HEK293 (cell line): ENCODE measurements around the gene MOV10L1.

Source experiments
- KLF10 ChIP-seq: fragments of 450-650 bp; IDR thresholded peaks from 2 replicates; pipeline ENCODE4 v1.5.1; 2018; ENCODE audit warnings: missing biosample characterization, mild to moderate bottlenecking, missing genetic modification characterization
- ZNF223 ChIP-seq: fragments of 450-650 bp; formaldehyde crosslinking; IDR thresholded peaks from 2 replicates; pipeline ENCODE4 v1.5.1; 2016; ENCODE audit warnings: missing biosample characterization, missing genetic modification characterization
- ZNF302 ChIP-seq: fragments of 450-650 bp; formaldehyde crosslinking; IDR thresholded peaks from 2 replicates; pipeline ENCODE4 v1.5.1; 2016; ENCODE audit warnings: missing biosample characterization, missing genetic modification characterization, low read depth
- ZNF571 ChIP-seq: fragments of 450-650 bp; formaldehyde crosslinking; IDR thresholded peaks from 2 replicates; pipeline ENCODE4 v1.5.0; 2017; ENCODE audit warnings: missing biosample characterization, missing genetic modification characterization
- TF ChIP-seq, protein P1 (sequence below): fragments of 450-650 bp; formaldehyde crosslinking; IDR thresholded peaks from 2 replicates; pipeline ENCODE4 v1.5.1; 2016; ENCODE audit warnings: missing biosample characterization, missing genetic modification characterization
- TF ChIP-seq, protein P2 (sequence below): fragments of 450-650 bp; IDR thresholded peaks from 2 replicates; pipeline ENCODE4 v1.5.1; 2018; ENCODE audit warnings: missing biosample characterization, missing genetic modification characterization

DNA sequence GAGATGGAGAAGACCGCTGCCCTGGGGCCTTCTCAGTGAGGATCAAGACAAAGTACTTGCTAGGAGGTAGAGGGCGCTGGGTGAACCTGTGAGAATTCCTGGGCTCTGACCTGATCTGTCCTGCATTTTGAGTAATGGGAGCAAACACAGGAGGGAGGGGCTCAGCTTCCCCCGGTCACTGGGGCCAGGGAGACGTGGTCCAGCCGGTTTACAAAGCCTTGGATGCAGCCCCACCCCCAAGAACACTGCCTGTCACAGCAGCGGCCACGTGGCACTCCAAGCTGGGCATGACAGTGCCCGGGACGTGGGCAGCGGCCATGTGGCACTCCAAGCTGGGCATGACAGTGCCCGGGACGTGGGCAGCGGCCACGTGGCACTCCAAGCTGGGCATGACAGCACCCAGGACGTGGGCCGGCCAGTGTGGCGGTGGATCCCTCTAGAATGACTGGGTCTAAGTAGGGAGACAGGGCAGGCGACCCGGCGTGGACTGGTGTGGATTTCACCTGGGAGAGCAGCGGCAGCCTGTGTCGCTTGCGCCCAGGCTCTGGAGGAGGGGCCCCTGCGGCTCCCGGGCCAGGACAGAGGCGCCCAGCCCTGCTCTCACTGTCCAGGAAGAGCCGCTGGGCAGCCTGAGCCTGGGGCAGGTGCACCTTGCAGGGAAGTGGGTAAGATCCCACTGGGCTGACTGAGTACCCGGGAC lies 29.2 kb upstream of the MOV10L1 start:
- TF ChIP-seq, protein P1, sequence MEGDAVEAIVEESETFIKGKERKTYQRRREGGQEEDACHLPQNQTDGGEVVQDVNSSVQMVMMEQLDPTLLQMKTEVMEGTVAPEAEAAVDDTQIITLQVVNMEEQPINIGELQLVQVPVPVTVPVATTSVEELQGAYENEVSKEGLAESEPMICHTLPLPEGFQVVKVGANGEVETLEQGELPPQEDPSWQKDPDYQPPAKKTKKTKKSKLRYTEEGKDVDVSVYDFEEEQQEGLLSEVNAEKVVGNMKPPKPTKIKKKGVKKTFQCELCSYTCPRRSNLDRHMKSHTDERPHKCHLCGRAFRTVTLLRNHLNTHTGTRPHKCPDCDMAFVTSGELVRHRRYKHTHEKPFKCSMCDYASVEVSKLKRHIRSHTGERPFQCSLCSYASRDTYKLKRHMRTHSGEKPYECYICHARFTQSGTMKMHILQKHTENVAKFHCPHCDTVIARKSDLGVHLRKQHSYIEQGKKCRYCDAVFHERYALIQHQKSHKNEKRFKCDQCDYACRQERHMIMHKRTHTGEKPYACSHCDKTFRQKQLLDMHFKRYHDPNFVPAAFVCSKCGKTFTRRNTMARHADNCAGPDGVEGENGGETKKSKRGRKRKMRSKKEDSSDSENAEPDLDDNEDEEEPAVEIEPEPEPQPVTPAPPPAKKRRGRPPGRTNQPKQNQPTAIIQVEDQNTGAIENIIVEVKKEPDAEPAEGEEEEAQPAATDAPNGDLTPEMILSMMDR: no peak
- TF ChIP-seq ZNF571: no peak
- TF ChIP-seq ZNF302 (tag by site-specific recombination): no peak
- TF ChIP-seq, protein P2, sequence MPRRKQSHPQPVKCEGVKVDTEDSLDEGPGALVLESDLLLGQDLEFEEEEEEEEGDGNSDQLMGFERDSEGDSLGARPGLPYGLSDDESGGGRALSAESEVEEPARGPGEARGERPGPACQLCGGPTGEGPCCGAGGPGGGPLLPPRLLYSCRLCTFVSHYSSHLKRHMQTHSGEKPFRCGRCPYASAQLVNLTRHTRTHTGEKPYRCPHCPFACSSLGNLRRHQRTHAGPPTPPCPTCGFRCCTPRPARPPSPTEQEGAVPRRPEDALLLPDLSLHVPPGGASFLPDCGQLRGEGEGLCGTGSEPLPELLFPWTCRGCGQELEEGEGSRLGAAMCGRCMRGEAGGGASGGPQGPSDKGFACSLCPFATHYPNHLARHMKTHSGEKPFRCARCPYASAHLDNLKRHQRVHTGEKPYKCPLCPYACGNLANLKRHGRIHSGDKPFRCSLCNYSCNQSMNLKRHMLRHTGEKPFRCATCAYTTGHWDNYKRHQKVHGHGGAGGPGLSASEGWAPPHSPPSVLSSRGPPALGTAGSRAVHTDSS: no peak
- no peak for TF ChIP-seq ZNF223
- TF ChIP-seq KLF10: no peak
